OCI-LY7 (cell line): ENCODE results near the gene H6PD. TPM values are rescaled to one million over a fixed set of nuclear protein-coding genes. Genes with fewer than 3 reads are reported as not detected.

Experiments used
- BruUV-seq: library from RNA; stranded (reverse); fragments of 400-500 nt; replicated peaks from 2 replicates; lab custom pipeline; 2021; lab: Mats Ljungman, UMichigan
- CTCF ChIA-PET: fragments of 300-600 bp; sonication (Branson Sonifier 250); formaldehyde crosslinking; loops from one replicate; lab custom pipeline; 2022; ENCODE audit warnings: antibody characterized with exemption; ENCODE audit not compliant: unreplicated experiment; lab: Charles Lee
- POLR2A ChIA-PET: fragments of 300-600 bp; sonication (Branson Sonifier 250); formaldehyde crosslinking; loops from one replicate; lab custom pipeline; 2022; ENCODE audit warnings: antibody characterized with exemption; lab: Charles Lee
- DNase-seq: peaks from one replicate; pipeline ENCODE4 v3.0.0-alpha.2; 2015; ENCODE audit warnings: low spot score
- H2AFZ ChIP-seq: fragments of 200-600 bp; sonication (generic), shearing (Covaris generic); 2 replicates; pipeline ENCODE4 v1.6.1; 2014; ENCODE audit warnings: mild to moderate bottlenecking, antibody characterized with exemption, low read length, moderate library complexity
- H3K27ac ChIP-seq: fragments of 200-600 bp; sonication (generic); 2 replicates; pipeline ENCODE4 v1.5.1; 2014; ENCODE audit warnings: mixed run types, low read depth, mild to moderate bottlenecking, moderate library complexity, low read length, inconsistent platforms; ENCODE audit not compliant: poor library complexity, severe bottlenecking
- H3K36me3 ChIP-seq: fragments of 200-600 bp; sonication (generic); 2 replicates; pipeline ENCODE4 v1.6.1; 2014; ENCODE audit warnings: mild to moderate bottlenecking, antibody characterized with exemption, low read length, moderate library complexity, mixed read lengths; ENCODE audit not compliant: insufficient read depth
- H3K4me1 ChIP-seq: fragments of 200-600 bp; sonication (generic); 2 replicates; pipeline ENCODE4 v1.5.1; 2014; ENCODE audit warnings: mild to moderate bottlenecking, low read length; ENCODE audit not compliant: insufficient read depth, poor library complexity, severe bottlenecking
- H3K4me2 ChIP-seq: fragments of 200-600 bp; sonication (generic); 2 replicates; pipeline ENCODE4 v1.6.1; 2014; ENCODE audit warnings: mild to moderate bottlenecking, low read length
- H3K4me3 ChIP-seq: fragments of 200-600 bp; sonication (generic); 2 replicates; pipeline ENCODE4 v1.5.1; 2014; ENCODE audit warnings: mild to moderate bottlenecking, low read depth, low read length; ENCODE audit not compliant: poor library complexity, severe bottlenecking
- H3K79me2 ChIP-seq: fragments of 200-600 bp; sonication (generic); 2 replicates; pipeline ENCODE4 v1.6.1; 2016; ENCODE audit warnings: low read depth, mild to moderate bottlenecking, low read length, moderate library complexity, mixed read lengths; ENCODE audit not compliant: insufficient read depth
- H3K9me2 ChIP-seq: fragments of 200-600 bp; sonication (generic); 2 replicates; pipeline ENCODE4 v1.6.1; 2016; ENCODE audit warnings: mild to moderate bottlenecking, low read length, mixed read lengths; ENCODE audit not compliant: insufficient read depth
- H3K9me3 ChIP-seq: fragments of 200-600 bp; sonication (generic); 2 replicates; pipeline ENCODE4 v1.6.1; 2014; ENCODE audit warnings: mild to moderate bottlenecking, mixed run types, low read length, mixed read lengths
- H4K20me1 ChIP-seq: fragments of 200-600 bp; sonication (generic); 2 replicates; pipeline ENCODE4 v1.6.1; 2014; ENCODE audit warnings: mild to moderate bottlenecking, antibody characterized with exemption, low read length, moderate library complexity, mixed read lengths; ENCODE audit not compliant: insufficient read depth
- CTCF ChIP-seq: fragments of 200-600 bp; sonication (generic); conservative IDR thresholded peaks from 2 replicates; pipeline ENCODE4 v1.5.1; 2014; ENCODE audit warnings: mild to moderate bottlenecking, antibody characterized with exemption, low read length, moderate library complexity, mixed read lengths
- EZH2phosphoT487 ChIP-seq: fragments of 200-600 bp; sonication (generic); IDR thresholded peaks from 2 replicates; pipeline ENCODE4 v1.6.1; 2018; ENCODE audit warnings: low read depth, borderline replicate concordance, mild to moderate bottlenecking, mixed run types, antibody characterized with exemption, low read length, moderate library complexity, mixed read lengths
- intact Hi-C: fragments of 100-400 bp; cut with micrococcal nuclease; formaldehyde crosslinking; loops from one replicate; pipeline ENCODE4 v1.10.0; 2022; ENCODE audit not compliant: unreplicated experiment
- total RNA-seq, 2 experiments: library from RNA; depleted of rRNA in 1 of 2; stranded (reverse); fragments of >200 nt in 1 of 2; shearing (Covaris generic) in 1 of 2; gene quantifications; 2 replicates each; pipeline ENCODE4 v1.2.3, GENCODE V29; 2014 to 2022

The H6PD gene
- total RNA-seq, 2 experiments from 2014 or later: 8.5 to 22.1 TPM

GRCh38 chr1:9202240-9202870 is 32.2 kb upstream of the H6PD start:
- Histone ChIP-seq H3K36me3 (no peaks in the 10 kb centered on the region), H3K4me3 (no peak overlapping the region), H3K4me1 (no peaks in the 10 kb centered on the region), H3K79me2 (no peaks in the 10 kb centered on the region), H3K9me2 (no peaks in the 10 kb centered on the region), H3K4me2 (no peak overlapping the region), H3K27ac (no peak overlapping the region), H4K20me1 (no peaks in the 10 kb centered on the region), H2AFZ (no peak overlapping the region), H3K9me3 (no peaks in the 10 kb centered on the region)
- POLR2A ChIA-PET: interaction anchor here (0.5 to 1.2 kb wide), 4 partner anchors 23 to 777 kb away, joined by 3 to 6 read pairs (median 4); no protein-coding TSS in a partner anchor
- intact Hi-C loops: no loop called here
- no TSS peak for BruUV-seq
- TF ChIP-seq EZH2phosphoT487: no peak
- no peak for TF ChIP-seq CTCF
- DNase-seq: no peak
- CTCF ChIA-PET: no interaction called here

- Histone ChIP-seq H3K79me2 (no peaks in the 10 kb centered on the region), H3K9me3 (no peaks in the 10 kb centered on the region), H3K4me2 (no peak overlapping the region), H3K4me3 (no peak overlapping the region), H3K9me2 (no peaks in the 10 kb centered on the region), H4K20me1 (no peaks in the 10 kb centered on the region), H3K4me1 (no peaks in the 10 kb centered on the region), H2AFZ (no peak overlapping the region), H3K36me3 (no peaks in the 10 kb centered on the region), H3K27ac (no peak overlapping the region)
- intact Hi-C loops: no loop called here
- POLR2A ChIA-PET: no interaction called here
- BruUV-seq: no TSS peak
- CTCF ChIA-PET: no interaction called here
- TF ChIP-seq EZH2phosphoT487 (no peak), CTCF (no peak)
- no peak for DNase-seq
Observed at GRCh38 chr1:9203511-9203982, 31.0 kb upstream of the H6PD start.

- H3K4me2 ChIP-seq: no peak overlapping the region
Observed at GRCh38 chr1:9204156-9204720, 30.3 kb upstream of the H6PD start.

More at GRCh38 chr1:9204156-9204720, 30.3 kb upstream of the H6PD start:
- intact Hi-C loops: no loop called here
- Histone ChIP-seq H3K4me1 (no peaks in the 10 kb centered on the region), H3K36me3 (no peaks in the 10 kb centered on the region), H3K9me2 (no peaks in the 10 kb centered on the region), H4K20me1 (no peaks in the 10 kb centered on the region), H3K79me2 (no peaks in the 10 kb centered on the region), H2AFZ (no peak overlapping the region), H3K27ac (no peak overlapping the region), H3K9me3 (no peaks in the 10 kb centered on the region), H3K4me3 (no peak overlapping the region)
- TF ChIP-seq EZH2phosphoT487 (no peak), CTCF (no peak)
- no TSS peak for BruUV-seq
- DNase-seq: no peak
- ChIA-PET POLR2A (no interaction called here), CTCF (no interaction called here)
